ENCODE results near the gene TSPAN7. TPM values are rescaled to one million over a fixed set of nuclear protein-coding genes. Genes with fewer than 3 reads are reported as not detected.

Gene TSPAN7
- total RNA-seq, 2 experiments from 2014 or later = 0.50 to 0.74 TPM

DNA sequence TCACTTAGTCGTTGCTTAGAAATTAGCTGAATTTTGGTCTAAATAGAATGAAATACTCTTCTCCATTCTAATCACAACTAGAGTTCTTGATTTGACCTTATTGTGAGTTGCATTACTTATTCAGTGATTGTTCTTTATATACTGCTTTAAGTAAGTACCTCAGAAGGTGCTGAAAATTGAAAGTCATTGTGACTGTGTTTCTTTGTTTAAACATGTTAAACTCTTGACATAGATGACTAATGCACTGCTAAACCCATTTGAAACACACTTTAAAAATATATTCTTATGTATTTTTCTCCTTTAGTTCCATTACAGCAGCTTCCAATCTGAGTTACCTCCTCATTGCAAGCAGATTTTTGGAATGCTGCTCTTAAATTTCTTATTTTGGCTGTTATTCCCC lies 9.1 kb downstream of the TSPAN7 start:
- Mint-ChIP-seq H3K4me3 (no peak overlapping the region), H3K9me3 (peaks cover 2% of the 10 kb centered on the region), H3K4me1 (ENCODE audit: low read depth) (no peaks in the 10 kb centered on the region), H3K36me3 (ENCODE audit: low read depth) (no peaks in the 10 kb centered on the region), H3K27ac (no peak overlapping the region), H3K27me3 (peaks cover 2% of the 10 kb centered on the region)
- CTCF ChIA-PET = no interaction called here
- DNase-seq = no peak
- ATAC-seq = no peak
- intact Hi-C loops (cut with micrococcal nuclease) = no loop called here
- TF ChIP-seq, protein P1, sequence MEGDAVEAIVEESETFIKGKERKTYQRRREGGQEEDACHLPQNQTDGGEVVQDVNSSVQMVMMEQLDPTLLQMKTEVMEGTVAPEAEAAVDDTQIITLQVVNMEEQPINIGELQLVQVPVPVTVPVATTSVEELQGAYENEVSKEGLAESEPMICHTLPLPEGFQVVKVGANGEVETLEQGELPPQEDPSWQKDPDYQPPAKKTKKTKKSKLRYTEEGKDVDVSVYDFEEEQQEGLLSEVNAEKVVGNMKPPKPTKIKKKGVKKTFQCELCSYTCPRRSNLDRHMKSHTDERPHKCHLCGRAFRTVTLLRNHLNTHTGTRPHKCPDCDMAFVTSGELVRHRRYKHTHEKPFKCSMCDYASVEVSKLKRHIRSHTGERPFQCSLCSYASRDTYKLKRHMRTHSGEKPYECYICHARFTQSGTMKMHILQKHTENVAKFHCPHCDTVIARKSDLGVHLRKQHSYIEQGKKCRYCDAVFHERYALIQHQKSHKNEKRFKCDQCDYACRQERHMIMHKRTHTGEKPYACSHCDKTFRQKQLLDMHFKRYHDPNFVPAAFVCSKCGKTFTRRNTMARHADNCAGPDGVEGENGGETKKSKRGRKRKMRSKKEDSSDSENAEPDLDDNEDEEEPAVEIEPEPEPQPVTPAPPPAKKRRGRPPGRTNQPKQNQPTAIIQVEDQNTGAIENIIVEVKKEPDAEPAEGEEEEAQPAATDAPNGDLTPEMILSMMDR (IDR thresholded peaks at IDR 0.05) = no peak
- POLR2A ChIA-PET = no interaction called here

DNA sequence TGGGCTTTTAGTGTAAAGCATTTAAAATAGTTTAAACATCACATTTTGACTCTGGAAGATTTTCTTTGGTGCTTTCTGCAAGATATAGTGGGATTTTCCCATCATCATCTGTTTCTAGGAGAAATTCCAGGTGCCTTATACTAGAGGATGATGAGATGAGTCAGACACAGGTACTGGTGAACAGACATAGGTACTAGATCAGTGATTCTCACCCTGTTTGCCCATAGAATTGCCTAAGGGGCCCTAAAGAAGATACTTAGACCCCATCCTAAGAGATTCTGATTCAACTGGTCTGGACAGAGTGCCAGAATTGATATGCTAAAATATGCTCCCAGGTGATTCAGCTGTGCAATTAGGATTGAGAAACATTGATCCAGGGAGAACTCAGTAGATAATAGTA lies 9.7 kb downstream of the TSPAN7 start:
- Mint-ChIP-seq H3K27ac (no peak overlapping the region), H3K36me3 (ENCODE audit: low read depth) (no peaks in the 10 kb centered on the region), H3K9me3 (peaks cover 2% of the 10 kb centered on the region), H3K4me1 (ENCODE audit: low read depth) (no peaks in the 10 kb centered on the region), H3K4me3 (no peak overlapping the region), H3K27me3 (peaks cover 2% of the 10 kb centered on the region)
- intact Hi-C loops (cut with micrococcal nuclease) = no loop called here
- ChIA-PET POLR2A (no interaction called here), CTCF (no interaction called here)
- ATAC-seq (no peak), DNase-seq (no peak)
- TF ChIP-seq, protein P1 (IDR thresholded peaks at IDR 0.05) = no peak

DNA sequence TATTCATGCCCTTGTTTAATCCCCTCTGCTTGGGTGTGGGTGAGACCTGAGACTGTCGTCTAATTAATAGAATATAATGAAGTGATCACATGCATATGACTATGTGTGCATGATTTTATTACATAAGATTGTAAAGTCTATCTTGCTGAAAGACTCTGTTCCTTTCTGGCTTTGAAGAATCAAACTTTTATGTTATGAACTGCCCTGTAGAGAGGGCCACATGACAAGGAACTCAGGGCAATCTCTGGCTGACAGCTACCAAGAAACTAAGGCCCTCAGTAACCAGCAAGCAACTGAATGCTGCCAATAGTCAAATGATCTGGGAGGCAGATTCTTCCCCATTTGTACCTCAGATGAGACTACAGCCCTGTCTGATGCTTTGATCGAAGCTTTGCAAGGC lies 13.5 kb downstream of the TSPAN7 start:
- DNase-seq (no peak), ATAC-seq (no peak)
- ChIA-PET POLR2A (no interaction called here), CTCF (no interaction called here)
- Mint-ChIP-seq H3K27ac (no peak overlapping the region), H3K27me3 (peaks cover 2% of the 10 kb centered on the region), H3K4me3 (no peak overlapping the region), H3K36me3 (ENCODE audit: low read depth) (no peaks in the 10 kb centered on the region), H3K4me1 (ENCODE audit: low read depth) (no peaks in the 10 kb centered on the region), H3K9me3 (no peaks in the 10 kb centered on the region)
- intact Hi-C loops (cut with micrococcal nuclease) = no loop called here
- TF ChIP-seq, protein P1 (IDR thresholded peaks at IDR 0.05) = no peak

DNA sequence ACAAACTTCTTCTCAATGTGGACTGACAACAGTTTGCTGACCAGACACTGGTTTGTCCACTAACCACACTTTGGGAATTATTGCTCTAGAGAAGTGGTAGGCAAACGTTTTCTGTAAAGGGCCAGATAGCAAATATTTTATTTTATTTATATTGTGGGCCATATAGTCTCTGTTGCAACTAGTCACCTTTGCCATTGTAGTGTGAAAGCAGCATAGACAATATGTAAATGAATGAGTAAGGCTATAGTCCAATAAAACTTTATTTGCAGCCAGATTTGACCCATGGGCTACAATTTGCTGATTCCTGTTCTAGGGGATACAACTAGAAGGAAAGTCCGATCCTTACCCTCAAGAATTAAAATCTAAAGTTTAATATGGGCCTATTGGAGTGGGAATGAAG lies 14.5 kb downstream of the TSPAN7 start:
- Mint-ChIP-seq H3K9me3 (no peaks in the 10 kb centered on the region), H3K4me3 (no peak overlapping the region), H3K27me3 (peaks cover 2% of the 10 kb centered on the region), H3K27ac (no peak overlapping the region), H3K4me1 (ENCODE audit: low read depth) (no peaks in the 10 kb centered on the region), H3K36me3 (ENCODE audit: low read depth) (no peaks in the 10 kb centered on the region)
- intact Hi-C loops (cut with micrococcal nuclease) = no loop called here
- TF ChIP-seq, protein P1 (IDR thresholded peaks at IDR 0.05) = no peak
- DNase-seq = no peak
- POLR2A ChIA-PET = no interaction called here
- CTCF ChIA-PET = no interaction called here
- ATAC-seq = no peak

DNA sequence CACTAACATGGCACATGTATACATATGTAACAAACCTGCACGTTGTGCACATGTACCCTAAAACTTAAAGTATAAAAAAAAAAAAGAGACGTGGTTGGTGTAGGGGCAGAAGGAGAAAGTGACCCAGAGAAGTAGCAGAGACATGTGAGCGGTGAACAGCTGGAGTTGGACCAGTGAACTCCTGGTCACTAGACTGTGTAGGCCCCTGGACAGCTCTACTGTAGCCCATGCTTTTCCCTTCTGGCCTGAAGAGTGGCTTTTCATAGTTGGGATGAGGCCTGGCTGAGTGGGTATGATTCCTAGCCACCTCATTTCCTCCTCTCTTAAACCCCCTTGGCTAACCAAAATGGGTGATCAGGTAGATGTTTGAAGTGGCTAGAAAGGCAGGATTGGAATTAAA lies 16.4 kb downstream of the TSPAN7 start:
- Mint-ChIP-seq H3K36me3 (ENCODE audit: low read depth) (no peaks in the 10 kb centered on the region), H3K27ac (no peak overlapping the region), H3K27me3 (peaks cover 2% of the 10 kb centered on the region), H3K4me3 (no peak overlapping the region), H3K9me3 (no peaks in the 10 kb centered on the region), H3K4me1 (ENCODE audit: low read depth) (no peaks in the 10 kb centered on the region)
- DNase-seq (no peak), ATAC-seq (no peak)
- POLR2A ChIA-PET = no interaction called here
- TF ChIP-seq, protein P1 (IDR thresholded peaks at IDR 0.05) = no peak
- intact Hi-C loops (cut with micrococcal nuclease) = no loop called here
- CTCF ChIA-PET = no interaction called here

All from activated CD8-positive, alpha-beta T cell treated with anti-CD3 and anti-CD28 coated beads for 36 hours (primary cell).